HepG2 (cell line): ENCODE measurements around the gene PRKAR2A. TPM values are rescaled to one million over a fixed set of nuclear protein-coding genes. Genes with fewer than 3 reads are reported as not detected.

Source experiments
- ATF7-NPFF ChIP-seq: sonication (generic); formaldehyde crosslinking; IDR thresholded peaks from 2 replicates; pipeline ENCODE4 v1.8.1; 2023; ENCODE audit warnings: mild to moderate bottlenecking, low read depth, missing genetic modification reagents, moderate library complexity
- CCDC6 ChIP-seq: sonication (generic); formaldehyde crosslinking; IDR thresholded peaks from 2 replicates; pipeline ENCODE4 v1.8.1; 2022; ENCODE audit warnings: mild to moderate bottlenecking, missing genetic modification reagents, moderate library complexity
- FOSL1 ChIP-seq: sonication (generic); formaldehyde crosslinking; IDR thresholded peaks from 2 replicates; pipeline ENCODE4 v1.9.0; 2021; ENCODE audit warnings: missing genetic modification reagents, borderline replicate concordance
- GFI1 ChIP-seq: sonication (generic); formaldehyde crosslinking; IDR thresholded peaks from 2 replicates; pipeline ENCODE4 v1.5.0; 2020; ENCODE audit warnings: missing genetic modification reagents, mild to moderate bottlenecking, borderline replicate concordance
- HBP1 ChIP-seq: IDR thresholded peaks from 2 replicates; pipeline ENCODE4 v1.6.1; 2016; ENCODE audit warnings: low read depth, control low read depth
- MAFF ChIP-seq: IDR thresholded peaks from 2 replicates; pipeline ENCODE4 v1.6.1; 2011; ENCODE audit warnings: low read depth, low read length, improper control_type of control experiment
- POLR2G ChIP-seq: fragments of 200-400 bp; formaldehyde crosslinking; IDR thresholded peaks from 2 replicates; pipeline ENCODE4 v1.6.1; 2018; ENCODE audit warnings: mild to moderate bottlenecking, low read depth, low read length, moderate library complexity
- PTBP1 ChIP-seq: fragments of 200-400 bp; formaldehyde crosslinking; IDR thresholded peaks from 2 replicates; pipeline ENCODE4 v1.6.1; 2018; ENCODE audit warnings: low read length, low read depth; ENCODE audit not compliant: poor library complexity, severe bottlenecking
- RBFOX2 ChIP-seq: fragments of 200-400 bp; formaldehyde crosslinking; IDR thresholded peaks from 2 replicates; pipeline ENCODE4 v1.6.1; 2017; ENCODE audit warnings: low read depth, mild to moderate bottlenecking, low read length
- XRCC5 ChIP-seq: fragments of 200-400 bp; formaldehyde crosslinking; optimal IDR thresholded peaks from 2 replicates; pipeline ENCODE3; 2017; ENCODE audit warnings: mild to moderate bottlenecking, low read length
- ZNF441 ChIP-seq: sonication (generic); formaldehyde crosslinking; IDR thresholded peaks from 2 replicates; pipeline ENCODE4 v1.7.0; 2021; ENCODE audit warnings: missing genetic modification reagents, borderline replicate concordance
- ZNF547 ChIP-seq: sonication (generic); formaldehyde crosslinking; IDR thresholded peaks from 2 replicates; pipeline ENCODE4 v1.5.1; 2020; ENCODE audit warnings: mild to moderate bottlenecking, missing genetic modification reagents
- ZNF572 ChIP-seq: sonication (generic); formaldehyde crosslinking; IDR thresholded peaks from 2 replicates; pipeline ENCODE4 v1.5.1; 2020; ENCODE audit warnings: mild to moderate bottlenecking, missing genetic modification reagents
- ZNF790 ChIP-seq: sonication (generic); formaldehyde crosslinking; IDR thresholded peaks from 2 replicates; pipeline ENCODE4 v1.8.0; 2022; ENCODE audit warnings: missing genetic modification reagents, mild to moderate bottlenecking, borderline replicate concordance
- ZSCAN22 ChIP-seq: sonication (generic); formaldehyde crosslinking; IDR thresholded peaks from 2 replicates; pipeline ENCODE4 v1.4.0; 2020; ENCODE audit warnings: mild to moderate bottlenecking, missing genetic modification reagents
- polyA plus RNA-seq, 8 experiments: library from polyadenylated mRNA; depleted of rRNA in 3 of 8; stranded (reverse) in 7 of 8; unstranded in 1 of 8; fragments of >200 nt; fragmentation: Illumina TruSeq in 4 of 8; extraction: Trizol in 4 of 8; gene quantifications; 2 replicates each; pipeline versions ENCODE4 v1.2.1 to v1.2.3, GENCODE V29; 2011 to 2016; ENCODE audit warnings: low read depth in 4 of 8, missing spikeins in 1 of 8, mixed read lengths in 1 of 8; ENCODE audit not compliant: insufficient read depth in 1 of 8
- total RNA-seq, 5 experiments: library from RNA; depleted of rRNA; stranded (reverse); fragments of >200 nt; fragmentation: Illumina TruSeq; extraction: Trizol; gene quantifications; 2 replicates each; pipeline ENCODE4 v1.2.3, GENCODE V29; 2016; ENCODE audit warnings: low read depth in 1 of 5
- TF ChIP-seq, protein P1 (sequence below): sonication (generic); formaldehyde crosslinking; IDR thresholded peaks from 2 replicates; pipeline ENCODE4 v1.9.0; 2022; ENCODE audit warnings: missing genetic modification reagents, mild to moderate bottlenecking, borderline replicate concordance
- TF ChIP-seq, protein P2 (sequence below): sonication (generic); formaldehyde crosslinking; IDR thresholded peaks from 2 replicates; pipeline ENCODE4 v1.5.1; 2020; ENCODE audit warnings: mild to moderate bottlenecking, missing genetic modification reagents, moderate library complexity
- TF ChIP-seq, protein P3 (sequence below): sonication (generic); formaldehyde crosslinking; IDR thresholded peaks from 2 replicates; pipeline ENCODE4 v1.9.0; 2021; ENCODE audit warnings: missing genetic modification reagents, borderline replicate concordance

The PRKAR2A gene
- total and polyA plus RNA-seq, 2 of the 13 experiments (the other 11 are each of a cell fraction or from before 2014, with no cell fraction given) = 11.8 to 29.2 TPM

- peak; percentile 89 for TF ChIP-seq RBFOX2
- TF ChIP-seq FOSL1 (CRISPR knock-in tag) = no peak
- no peak for TF ChIP-seq ZNF790
- TF ChIP-seq XRCC5 = peak; percentile 37
- no peak for TF ChIP-seq CCDC6 (CRISPR knock-in tag)
- TF ChIP-seq ZNF547 (CRISPR knock-in tag) = 0 out of 2 replicates have a peak, but pooled peaks have one; percentile 38
- TF ChIP-seq, protein P1, sequence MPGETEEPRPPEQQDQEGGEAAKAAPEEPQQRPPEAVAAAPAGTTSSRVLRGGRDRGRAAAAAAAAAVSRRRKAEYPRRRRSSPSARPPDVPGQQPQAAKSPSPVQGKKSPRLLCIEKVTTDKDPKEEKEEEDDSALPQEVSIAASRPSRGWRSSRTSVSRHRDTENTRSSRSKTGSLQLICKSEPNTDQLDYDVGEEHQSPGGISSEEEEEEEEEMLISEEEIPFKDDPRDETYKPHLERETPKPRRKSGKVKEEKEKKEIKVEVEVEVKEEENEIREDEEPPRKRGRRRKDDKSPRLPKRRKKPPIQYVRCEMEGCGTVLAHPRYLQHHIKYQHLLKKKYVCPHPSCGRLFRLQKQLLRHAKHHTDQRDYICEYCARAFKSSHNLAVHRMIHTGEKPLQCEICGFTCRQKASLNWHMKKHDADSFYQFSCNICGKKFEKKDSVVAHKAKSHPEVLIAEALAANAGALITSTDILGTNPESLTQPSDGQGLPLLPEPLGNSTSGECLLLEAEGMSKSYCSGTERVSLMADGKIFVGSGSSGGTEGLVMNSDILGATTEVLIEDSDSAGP = peak; percentile 59; the same call in 1 of the 2 replicates
- no peak for TF ChIP-seq ZNF572 (CRISPR knock-in tag)
- no peak for TF ChIP-seq GFI1 (CRISPR knock-in tag)
- TF ChIP-seq HBP1 (CRISPR knock-in tag) = no peak
- TF ChIP-seq MAFF = no peak
- no peak for TF ChIP-seq ZNF441 (CRISPR knock-in tag)
- TF ChIP-seq PTBP1 = no peak
- TF ChIP-seq, protein P2, sequence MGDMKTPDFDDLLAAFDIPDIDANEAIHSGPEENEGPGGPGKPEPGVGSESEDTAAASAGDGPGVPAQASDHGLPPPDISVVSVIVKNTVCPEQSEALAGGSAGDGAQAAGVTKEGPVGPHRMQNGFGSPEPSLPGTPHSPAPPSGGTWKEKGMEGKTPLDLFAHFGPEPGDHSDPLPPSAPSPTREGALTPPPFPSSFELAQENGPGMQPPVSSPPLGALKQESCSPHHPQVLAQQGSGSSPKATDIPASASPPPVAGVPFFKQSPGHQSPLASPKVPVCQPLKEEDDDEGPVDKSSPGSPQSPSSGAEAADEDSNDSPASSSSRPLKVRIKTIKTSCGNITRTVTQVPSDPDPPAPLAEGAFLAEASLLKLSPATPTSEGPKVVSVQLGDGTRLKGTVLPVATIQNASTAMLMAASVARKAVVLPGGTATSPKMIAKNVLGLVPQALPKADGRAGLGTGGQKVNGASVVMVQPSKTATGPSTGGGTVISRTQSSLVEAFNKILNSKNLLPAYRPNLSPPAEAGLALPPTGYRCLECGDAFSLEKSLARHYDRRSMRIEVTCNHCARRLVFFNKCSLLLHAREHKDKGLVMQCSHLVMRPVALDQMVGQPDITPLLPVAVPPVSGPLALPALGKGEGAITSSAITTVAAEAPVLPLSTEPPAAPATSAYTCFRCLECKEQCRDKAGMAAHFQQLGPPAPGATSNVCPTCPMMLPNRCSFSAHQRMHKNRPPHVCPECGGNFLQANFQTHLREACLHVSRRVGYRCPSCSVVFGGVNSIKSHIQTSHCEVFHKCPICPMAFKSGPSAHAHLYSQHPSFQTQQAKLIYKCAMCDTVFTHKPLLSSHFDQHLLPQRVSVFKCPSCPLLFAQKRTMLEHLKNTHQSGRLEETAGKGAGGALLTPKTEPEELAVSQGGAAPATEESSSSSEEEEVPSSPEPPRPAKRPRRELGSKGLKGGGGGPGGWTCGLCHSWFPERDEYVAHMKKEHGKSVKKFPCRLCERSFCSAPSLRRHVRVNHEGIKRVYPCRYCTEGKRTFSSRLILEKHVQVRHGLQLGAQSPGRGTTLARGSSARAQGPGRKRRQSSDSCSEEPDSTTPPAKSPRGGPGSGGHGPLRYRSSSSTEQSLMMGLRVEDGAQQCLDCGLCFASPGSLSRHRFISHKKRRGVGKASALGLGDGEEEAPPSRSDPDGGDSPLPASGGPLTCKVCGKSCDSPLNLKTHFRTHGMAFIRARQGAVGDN (CRISPR knock-in tag) = peak; percentile 83
- TF ChIP-seq POLR2G = peak; percentile 97
- TF ChIP-seq, protein P3, sequence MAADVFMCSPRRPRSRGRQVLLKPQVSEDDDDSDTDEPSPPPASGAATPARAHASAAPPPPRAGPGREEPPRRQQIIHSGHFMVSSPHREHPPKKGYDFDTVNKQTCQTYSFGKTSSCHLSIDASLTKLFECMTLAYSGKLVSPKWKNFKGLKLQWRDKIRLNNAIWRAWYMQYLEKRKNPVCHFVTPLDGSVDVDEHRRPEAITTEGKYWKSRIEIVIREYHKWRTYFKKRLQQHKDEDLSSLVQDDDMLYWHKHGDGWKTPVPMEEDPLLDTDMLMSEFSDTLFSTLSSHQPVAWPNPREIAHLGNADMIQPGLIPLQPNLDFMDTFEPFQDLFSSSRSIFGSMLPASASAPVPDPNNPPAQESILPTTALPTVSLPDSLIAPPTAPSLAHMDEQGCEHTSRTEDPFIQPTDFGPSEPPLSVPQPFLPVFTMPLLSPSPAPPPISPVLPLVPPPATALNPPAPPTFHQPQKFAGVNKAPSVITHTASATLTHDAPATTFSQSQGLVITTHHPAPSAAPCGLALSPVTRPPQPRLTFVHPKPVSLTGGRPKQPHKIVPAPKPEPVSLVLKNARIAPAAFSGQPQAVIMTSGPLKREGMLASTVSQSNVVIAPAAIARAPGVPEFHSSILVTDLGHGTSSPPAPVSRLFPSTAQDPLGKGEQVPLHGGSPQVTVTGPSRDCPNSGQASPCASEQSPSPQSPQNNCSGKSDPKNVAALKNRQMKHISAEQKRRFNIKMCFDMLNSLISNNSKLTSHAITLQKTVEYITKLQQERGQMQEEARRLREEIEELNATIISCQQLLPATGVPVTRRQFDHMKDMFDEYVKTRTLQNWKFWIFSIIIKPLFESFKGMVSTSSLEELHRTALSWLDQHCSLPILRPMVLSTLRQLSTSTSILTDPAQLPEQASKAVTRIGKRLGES = no peak
- no peak for TF ChIP-seq ZSCAN22 (CRISPR knock-in tag)
- 0 out of 2 replicates have a peak, but pooled peaks have one; percentile 36 for TF ChIP-seq ATF7-NPFF (CRISPR knock-in tag)
Observed at GRCh38 chr3:48716982-48717746, 130.5 kb downstream of the PRKAR2A start, which contains the start of gene IP6K2 (continued).
